Right lobe of liver (tissue), 6 donors: Measurements from ENCODE around the gene PCDH15. TPM values are rescaled to one million over a fixed set of nuclear protein-coding genes. Genes with fewer than 3 reads are reported as not detected.

Experiments
- ATAC-seq, 4 donors: fragments of 200-7000 bp; cut with Tn5 transposase; one replicate each; pipeline ENCODE4 v1.9.1; 2020; ENCODE audit warnings: mild to moderate bottlenecking in 4 of 4, moderate library complexity in 4 of 4
- DNase-seq, 3 donors: peaks; one replicate each; pipeline ENCODE4 v3.0.0-alpha.2; 2020
- H3K27ac ChIP-seq, 3 donors: fragments of 200-600 bp; one replicate each; pipeline ENCODE4 v1.8.0; 2022
- H3K27me3 ChIP-seq, 2 donors: fragments of 200-600 bp; one replicate each; pipeline ENCODE4 v1.8.0; 2022
- H3K36me3 ChIP-seq, 4 donors: fragments of 200-600 bp; sonication (generic) in 1 of 4; one replicate each; pipeline versions ENCODE4 v1.5.1 to v1.8.0; 2017 to 2022; ENCODE audit warnings: control low read depth in 1 of 4
- H3K4me1 ChIP-seq, 4 donors: fragments of 200-600 bp; sonication (generic) in 1 of 4; one replicate each; pipeline versions ENCODE4 v1.5.1 to v1.8.0; 2017 to 2022; ENCODE audit warnings: control low read depth in 1 of 4
- H3K4me3 ChIP-seq, 3 donors: fragments of 200-600 bp; one replicate each; pipeline ENCODE4 v1.8.0; 2022
- H3K9me3 ChIP-seq, 4 donors: fragments of 200-600 bp; sonication (generic) in 1 of 4; one replicate each; pipeline versions ENCODE4 v1.5.1 to v1.8.0; 2017 to 2022; ENCODE audit warnings: control low read depth in 1 of 4
- POLR2A ChIP-seq: fragments of 450-650 bp; IDR thresholded peaks from one replicate; pipeline ENCODE4 v1.6.1; 2017; ENCODE audit warnings: antibody characterized with exemption, mild to moderate bottlenecking
- whole genome bisulfite sequencing: methylation state at CpG from one replicate; pipeline ENCODE4 v1.1.6; 2018; ENCODE audit warnings: low coverage, low lambda C conversion rate; ENCODE audit not compliant: insufficient coverage; ENCODE audit errors: missing lambda C conversion rate; 5-methylcytosine and 5-hydroxymethylcytosine counted together
- intact Hi-C, 2 donors: fragments of 100-400 bp; cut with DNase I; formaldehyde crosslinking; loops; one replicate each; pipeline versions ENCODE4 v1.11.2 to v1.14.1; 2022
- total RNA-seq, 6 experiments: library from RNA; depleted of rRNA in 2 of 6; stranded (reverse); fragments of >200 nt in 2 of 6; fragmentation: NEBNext Ultra II Directional in 3 of 6; extraction: Animal tissue kit (Norgen Biotek cat#: 25700) in 3 of 6; gene quantifications; one replicate each; pipeline versions ENCODE4 v1.1.0 to v1.2.4, GENCODE V29; 2016 to 2023
- TF ChIP-seq, protein P1 (sequence below), 4 donors: fragments of 200-600 bp in 3 of 4; fragments of 450-650 bp in 1 of 4; IDR thresholded peaks; one replicate each; pipeline versions ENCODE4 v1.5.1 to v1.8.0; 2016 to 2022; ENCODE audit warnings: antibody characterized with exemption in 4 of 4, mild to moderate bottlenecking in 2 of 4
- donor health status: DM: no; HTN: yes; CAD: no.
- donor health status: DM: no; HTN: no; CAD: no.
- donor health status: DM: no; HTN: no; CAD: no.
- donor health status: DM: no; HTN: yes; CAD: no.
- donor health status: DM: no; HTN: yes; CAD: no.

PCDH15 gene
- total RNA-seq, 6 experiments from 2014 or later, result not detected

DNA sequence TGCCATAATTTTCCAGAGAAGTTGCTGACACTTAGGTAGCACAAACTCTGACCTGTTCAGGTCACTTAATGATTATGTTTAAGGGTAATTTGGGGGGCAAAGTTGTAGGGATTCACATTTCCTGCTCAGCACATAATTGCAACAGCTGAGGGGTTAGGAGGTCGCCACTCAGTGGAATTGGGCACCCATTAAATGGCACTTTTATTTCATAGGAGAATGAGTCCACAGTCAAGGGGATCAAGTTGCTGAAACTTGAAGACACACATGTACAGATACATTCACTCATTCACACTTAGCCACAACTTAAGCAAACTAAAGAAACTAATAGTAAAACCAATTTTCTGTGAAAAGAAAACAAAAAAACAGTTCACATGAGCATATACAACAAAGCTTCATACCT, 1.5 kb downstream of the PCDH15 start:
- no peak overlapping the region for H3K27ac ChIP-seq
- H3K9me3 ChIP-seq, result no peaks in the 10 kb centered on the region
- H3K4me1 ChIP-seq, result no peaks in the 10 kb centered on the region
- WGBS, result no CpG with 5 or more reads among the region's 1 CpG
- no peak overlapping the region for H3K4me3 ChIP-seq
- no peaks in the 10 kb centered on the region for H3K36me3 ChIP-seq
- intact Hi-C loops, result no loop called here
- DNase-seq (no peak), ATAC-seq (no peak)
- H3K27me3 ChIP-seq, result no peaks in the 10 kb centered on the region
- TF ChIP-seq POLR2A, result no peak
- TF ChIP-seq, protein P1, sequence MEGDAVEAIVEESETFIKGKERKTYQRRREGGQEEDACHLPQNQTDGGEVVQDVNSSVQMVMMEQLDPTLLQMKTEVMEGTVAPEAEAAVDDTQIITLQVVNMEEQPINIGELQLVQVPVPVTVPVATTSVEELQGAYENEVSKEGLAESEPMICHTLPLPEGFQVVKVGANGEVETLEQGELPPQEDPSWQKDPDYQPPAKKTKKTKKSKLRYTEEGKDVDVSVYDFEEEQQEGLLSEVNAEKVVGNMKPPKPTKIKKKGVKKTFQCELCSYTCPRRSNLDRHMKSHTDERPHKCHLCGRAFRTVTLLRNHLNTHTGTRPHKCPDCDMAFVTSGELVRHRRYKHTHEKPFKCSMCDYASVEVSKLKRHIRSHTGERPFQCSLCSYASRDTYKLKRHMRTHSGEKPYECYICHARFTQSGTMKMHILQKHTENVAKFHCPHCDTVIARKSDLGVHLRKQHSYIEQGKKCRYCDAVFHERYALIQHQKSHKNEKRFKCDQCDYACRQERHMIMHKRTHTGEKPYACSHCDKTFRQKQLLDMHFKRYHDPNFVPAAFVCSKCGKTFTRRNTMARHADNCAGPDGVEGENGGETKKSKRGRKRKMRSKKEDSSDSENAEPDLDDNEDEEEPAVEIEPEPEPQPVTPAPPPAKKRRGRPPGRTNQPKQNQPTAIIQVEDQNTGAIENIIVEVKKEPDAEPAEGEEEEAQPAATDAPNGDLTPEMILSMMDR (IDR thresholded peaks at IDR 0.05), result no peak

DNA sequence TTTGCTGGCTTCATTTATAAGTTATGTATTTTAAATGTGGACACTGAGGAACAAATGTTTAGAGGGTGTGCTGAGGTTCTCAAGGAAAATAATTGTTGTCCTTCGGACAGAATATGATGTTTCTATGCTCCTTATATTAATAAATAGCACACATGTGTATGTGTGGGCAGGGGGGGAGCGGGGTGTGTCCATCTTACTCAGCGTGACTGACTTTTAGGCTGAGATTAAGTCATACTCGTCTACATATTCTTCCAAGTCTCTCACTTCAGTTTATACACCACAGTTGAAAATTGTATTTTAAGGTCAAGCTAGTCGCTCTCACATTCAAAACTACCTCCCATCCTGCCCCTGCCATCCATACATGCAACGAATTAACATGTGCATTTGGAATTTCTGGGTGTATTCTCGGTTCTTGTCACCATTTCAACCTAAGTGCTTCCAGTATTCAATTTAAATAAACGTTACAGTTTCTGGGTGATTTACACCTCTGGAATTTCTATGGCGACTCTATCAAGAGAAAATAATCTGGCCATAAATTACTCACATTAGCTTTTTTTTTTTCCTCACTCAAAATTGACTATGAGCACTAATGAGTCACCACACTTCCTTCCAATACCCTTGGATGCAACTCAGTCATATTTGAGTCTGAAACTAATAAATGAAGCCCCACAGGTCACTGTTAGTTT, 3.3 kb downstream of the PCDH15 start:
- Histone ChIP-seq H3K4me1 (no peaks in the 10 kb centered on the region), H3K36me3 (no peaks in the 10 kb centered on the region), H3K27ac (no peak overlapping the region), H3K9me3 (no peaks in the 10 kb centered on the region), H3K27me3 (no peaks in the 10 kb centered on the region), H3K4me3 (no peak overlapping the region)
- DNase-seq, result no peak
- intact Hi-C loops, result no loop called here
- TF ChIP-seq, protein P1 (IDR thresholded peaks at IDR 0.05), result no peak
- no peak for TF ChIP-seq POLR2A
- ATAC-seq, result no peak
- 40% methylated on average over 9 of the region's 9 CpGs for WGBS

DNA sequence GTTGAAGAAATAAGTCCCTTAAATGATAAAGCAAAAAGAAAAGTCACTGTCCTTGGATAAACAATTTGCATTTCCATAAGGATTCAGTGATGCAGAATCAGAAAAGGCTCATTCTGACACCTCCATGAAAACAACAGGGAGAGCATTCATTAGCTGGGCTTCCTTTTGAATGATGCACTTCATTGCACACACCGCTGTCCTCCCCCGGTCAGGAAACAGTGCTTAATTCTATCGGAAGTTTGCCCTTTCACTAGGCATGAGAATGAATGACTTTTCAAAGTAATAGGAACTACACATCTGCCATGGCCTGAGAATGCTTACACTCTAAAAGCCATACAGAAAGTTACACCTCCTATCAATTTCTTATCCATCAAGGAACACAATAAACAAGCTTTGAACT, 4.2 kb downstream of the PCDH15 start:
- ATAC-seq (no peak), DNase-seq (no peak)
- Histone ChIP-seq H3K27ac (no peak overlapping the region), H3K27me3 (no peaks in the 10 kb centered on the region), H3K4me1 (no peaks in the 10 kb centered on the region), H3K4me3 (no peak overlapping the region), H3K9me3 (no peaks in the 10 kb centered on the region), H3K36me3 (no peaks in the 10 kb centered on the region)
- TF ChIP-seq, protein P1 (IDR thresholded peaks at IDR 0.05), result no peak
- no peak for TF ChIP-seq POLR2A
- 77% methylated on average over 3 of the region's 3 CpGs for WGBS
- intact Hi-C loops, result no loop called here

DNA sequence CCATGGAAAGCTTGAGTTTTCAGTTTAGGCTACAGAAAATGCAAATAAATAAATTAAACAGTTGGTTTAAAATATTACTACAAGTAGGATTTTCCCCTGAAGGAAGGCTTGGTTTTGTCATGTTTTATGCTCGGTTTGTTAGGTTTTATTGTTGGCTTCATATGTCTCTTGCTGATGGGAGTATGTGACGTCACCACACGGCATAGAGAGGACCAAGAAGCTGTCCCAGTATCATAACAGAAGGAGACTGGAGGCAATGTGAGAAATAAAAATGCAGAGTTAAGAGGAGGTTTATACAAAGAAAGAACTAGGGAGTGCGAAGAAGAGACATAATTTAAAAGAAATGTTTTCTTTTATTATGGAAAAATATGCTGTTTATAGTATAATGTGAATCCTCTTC, 24.4 kb downstream of the PCDH15 start:
- H3K36me3 ChIP-seq, result no peaks in the 10 kb centered on the region
- no peaks in the 10 kb centered on the region for H3K9me3 ChIP-seq
- H3K4me1 ChIP-seq, result no peaks in the 10 kb centered on the region
- WGBS, result 79% methylated on average over 4 of the region's 4 CpGs
- H3K4me3 ChIP-seq, result no peak overlapping the region
- TF ChIP-seq, protein P1 (IDR thresholded peaks at IDR 0.05), result no peak
- TF ChIP-seq POLR2A, result no peak
- ATAC-seq (no peak), DNase-seq (no peak)
- H3K27me3 ChIP-seq, result no peaks in the 10 kb centered on the region
- H3K27ac ChIP-seq, result no peak overlapping the region
- intact Hi-C loops, result no loop called here
